ENCODE measurements around the gene HYAL3.

Gene HYAL3

GRCh38 chr3:50323092-50323600 is 23.9 kb upstream of the HYAL3 start:
- peaks cover 22% of the 10 kb centered on the region; the same call in 1 of the 2 replicates for H3K4me1 ChIP-seq (ENCODE audit: insufficient read depth, low read length)
- H3K36me3 ChIP-seq (ENCODE audit: insufficient read depth, low read length), result peaks cover 9% of the 10 kb centered on the region
- peak overlapping the region; percentile 89; the same call in 1 of the 2 replicates for H3K9ac ChIP-seq (ENCODE audit: low read depth, low read length)
- H3K9me3 ChIP-seq (ENCODE audit: control insufficient read depth, insufficient read depth, low read length), result no peaks in the 10 kb centered on the region

GRCh38 chr3:50322386-50323091 is 23.3 kb upstream of the HYAL3 start, which contains the start of gene HYAL2:
TSS of gene HYAL2 (minus strand) at chr3:50322745. CDS start at chr3:50320489, 2,256 bp downstream.
- Histone ChIP-seq H3K9ac (ENCODE audit: low read depth, low read length) (peak within 1 kb of the TSS; percentile 89), H3K9me3 (ENCODE audit: control insufficient read depth, insufficient read depth, low read length) (no peaks in the 10 kb centered on the region), H3K4me1 (ENCODE audit: insufficient read depth, low read length) (peaks cover 27% of the 10 kb centered on the region; the same call in 1 of the 2 replicates), H3K36me3 (ENCODE audit: insufficient read depth, low read length) (peaks cover 9% of the 10 kb centered on the region)

- H3K4me1 ChIP-seq (ENCODE audit: insufficient read depth, low read length), result peaks cover 32% of the 10 kb centered on the region; the same call in 1 of the 2 replicates
Observed at GRCh38 chr3:50322115-50322385, 22.8 kb upstream of the HYAL3 start.

GRCh38 chr3:50321336-50322114 is 22.3 kb upstream of the HYAL3 start:
- Histone ChIP-seq H3K9me3 (ENCODE audit: control insufficient read depth, insufficient read depth, low read length) (no peaks in the 10 kb centered on the region), H3K36me3 (ENCODE audit: insufficient read depth, low read length) (peaks cover 9% of the 10 kb centered on the region), H3K9ac (ENCODE audit: low read depth, low read length) (peak overlapping the region; percentile 89), H3K4me1 (ENCODE audit: insufficient read depth, low read length) (peaks cover 33% of the 10 kb centered on the region; the same call in 1 of the 2 replicates)

More at GRCh38 chr3:50322115-50322385, 22.8 kb upstream of the HYAL3 start:
- H3K9me3 ChIP-seq (ENCODE audit: control insufficient read depth, insufficient read depth, low read length), result no peaks in the 10 kb centered on the region
- H3K9ac ChIP-seq (ENCODE audit: low read depth, low read length), result peak overlapping the region; percentile 89
- H3K36me3 ChIP-seq (ENCODE audit: insufficient read depth, low read length), result peaks cover 9% of the 10 kb centered on the region

GRCh38 chr3:50320853-50321335 is 21.7 kb upstream of the HYAL3 start:
- Histone ChIP-seq H3K9me3 (ENCODE audit: control insufficient read depth, insufficient read depth, low read length) (no peaks in the 10 kb centered on the region), H3K36me3 (ENCODE audit: insufficient read depth, low read length) (peaks cover 9% of the 10 kb centered on the region), H3K9ac (ENCODE audit: low read depth, low read length) (peak overlapping the region; percentile 89), H3K4me1 (ENCODE audit: insufficient read depth, low read length) (peaks cover 36% of the 10 kb centered on the region; the same call in 1 of the 2 replicates)

- peaks cover 9% of the 10 kb centered on the region for H3K36me3 ChIP-seq (ENCODE audit: insufficient read depth, low read length)
- peaks cover 36% of the 10 kb centered on the region; the same call in 1 of the 2 replicates for H3K4me1 ChIP-seq (ENCODE audit: insufficient read depth, low read length)
- H3K9me3 ChIP-seq (ENCODE audit: control insufficient read depth, insufficient read depth, low read length), result no peaks in the 10 kb centered on the region
- peak overlapping the region; percentile 89 for H3K9ac ChIP-seq (ENCODE audit: low read depth, low read length)
Observed at GRCh38 chr3:50319894-50320625, 20.9 kb upstream of the HYAL3 start.

GRCh38 chr3:50319181-50319893 is 20.1 kb upstream of the HYAL3 start:
- no peaks in the 10 kb centered on the region for H3K9me3 ChIP-seq (ENCODE audit: control insufficient read depth, insufficient read depth, low read length)
- H3K4me1 ChIP-seq (ENCODE audit: insufficient read depth, low read length), result peaks cover 35% of the 10 kb centered on the region; the same call in 1 of the 2 replicates
- H3K36me3 ChIP-seq (ENCODE audit: insufficient read depth, low read length), result peaks cover 9% of the 10 kb centered on the region
- H3K9ac ChIP-seq (ENCODE audit: low read depth, low read length), result no peak overlapping the region

- no peak overlapping the region for H3K9ac ChIP-seq (ENCODE audit: low read depth, low read length)
- no peaks in the 10 kb centered on the region for H3K9me3 ChIP-seq (ENCODE audit: control insufficient read depth, insufficient read depth, low read length)
- peaks cover 31% of the 10 kb centered on the region; the same call in 1 of the 2 replicates for H3K4me1 ChIP-seq (ENCODE audit: insufficient read depth, low read length)
- H3K36me3 ChIP-seq (ENCODE audit: insufficient read depth, low read length), result peaks cover 9% of the 10 kb centered on the region
Observed at GRCh38 chr3:50318615-50319014, 19.4 kb upstream of the HYAL3 start.

- H3K9me3 ChIP-seq (ENCODE audit: control insufficient read depth, insufficient read depth, low read length), result no peaks in the 10 kb centered on the region
- peaks cover 28% of the 10 kb centered on the region; the same call in 1 of the 2 replicates for H3K4me1 ChIP-seq (ENCODE audit: insufficient read depth, low read length)
Observed at GRCh38 chr3:50318163-50318562, 19.0 kb upstream of the HYAL3 start.

GRCh38 chr3:50317300-50317699 is 18.1 kb upstream of the HYAL3 start:
- Histone ChIP-seq H3K4me1 (ENCODE audit: insufficient read depth, low read length) (peaks cover 23% of the 10 kb centered on the region; the same call in 1 of the 2 replicates), H3K9me3 (ENCODE audit: control insufficient read depth, insufficient read depth, low read length) (no peaks in the 10 kb centered on the region), H3K36me3 (ENCODE audit: insufficient read depth, low read length) (peaks cover 9% of the 10 kb centered on the region), H3K9ac (ENCODE audit: low read depth, low read length) (no peak overlapping the region)

More at GRCh38 chr3:50318163-50318562, 19.0 kb upstream of the HYAL3 start:
- no peak overlapping the region for H3K9ac ChIP-seq (ENCODE audit: low read depth, low read length)
- H3K36me3 ChIP-seq (ENCODE audit: insufficient read depth, low read length), result peaks cover 9% of the 10 kb centered on the region

GRCh38 chr3:50316657-50317242 is 17.5 kb upstream of the HYAL3 start:
- peaks cover 9% of the 10 kb centered on the region for H3K36me3 ChIP-seq (ENCODE audit: insufficient read depth, low read length)
- no peaks in the 10 kb centered on the region for H3K9me3 ChIP-seq (ENCODE audit: control insufficient read depth, insufficient read depth, low read length)
- no peak overlapping the region for H3K9ac ChIP-seq (ENCODE audit: low read depth, low read length)
- H3K4me1 ChIP-seq (ENCODE audit: insufficient read depth, low read length), result peaks cover 23% of the 10 kb centered on the region; the same call in 1 of the 2 replicates

- no peak overlapping the region for H3K9ac ChIP-seq (ENCODE audit: low read depth, low read length)
- peaks cover 9% of the 10 kb centered on the region for H3K36me3 ChIP-seq (ENCODE audit: insufficient read depth, low read length)
- no peaks in the 10 kb centered on the region; the same call in 1 of the 2 replicates for H3K9me3 ChIP-seq (ENCODE audit: control insufficient read depth, insufficient read depth, low read length)
- peaks cover 16% of the 10 kb centered on the region; the same call in 1 of the 2 replicates for H3K4me1 ChIP-seq (ENCODE audit: insufficient read depth, low read length)
Observed at GRCh38 chr3:50314816-50315215, 15.6 kb upstream of the HYAL3 start.

- H3K9me3 ChIP-seq (ENCODE audit: control insufficient read depth, insufficient read depth, low read length), result no peaks in the 10 kb centered on the region; the same call in 1 of the 2 replicates
- H3K36me3 ChIP-seq (ENCODE audit: insufficient read depth, low read length), result peaks cover 6% of the 10 kb centered on the region; the same call in 1 of the 2 replicates
- peaks cover 14% of the 10 kb centered on the region; the same call in 1 of the 2 replicates for H3K4me1 ChIP-seq (ENCODE audit: insufficient read depth, low read length)
- no peak overlapping the region for H3K9ac ChIP-seq (ENCODE audit: low read depth, low read length)
Observed at GRCh38 chr3:50314342-50314741, 15.1 kb upstream of the HYAL3 start.

Data from ES-I3 (cell line).